GM12878 (cell line): ENCODE results near the gene CCDC71. TPM values are rescaled to one million over a fixed set of nuclear protein-coding genes. Genes with fewer than 3 reads are reported as not detected.

ENCODE experiments used
- BMI1 ChIP-seq: fragments of 450-650 bp; IDR thresholded peaks from 2 replicates; pipeline ENCODE4 v1.6.1; 2016; ENCODE audit warnings: mild to moderate bottlenecking, moderate library complexity, borderline replicate concordance
- CHD2 ChIP-seq: IDR thresholded peaks from 2 replicates; pipeline ENCODE4 v1.6.1; 2011; ENCODE audit warnings: low read depth, low read length, improper control_type of control experiment, borderline replicate concordance
- EED ChIP-seq: sonication (generic); IDR thresholded peaks from 2 replicates; pipeline ENCODE4 v1.6.1; 2016; ENCODE audit warnings: antibody characterized with exemption, low read depth
- FOXK2 ChIP-seq: fragments of 450-650 bp; IDR thresholded peaks from 2 replicates; pipeline ENCODE4 v1.6.1; 2017; ENCODE audit warnings: mild to moderate bottlenecking, moderate library complexity
- GATAD2B ChIP-seq: fragments of 450-650 bp; conservative IDR thresholded peaks from 2 replicates; pipeline ENCODE4 v1.6.1; 2017; ENCODE audit warnings: low read depth, mild to moderate bottlenecking, moderate library complexity
- HDAC2 ChIP-seq: fragments of 200-600 bp; sonication (generic); IDR thresholded peaks from 2 replicates; pipeline ENCODE4 v1.6.1; 2017
- IKZF1 ChIP-seq: fragments of 450-650 bp; conservative IDR thresholded peaks from 2 replicates; pipeline ENCODE4 v1.6.1; 2017; ENCODE audit warnings: antibody characterized with exemption, mild to moderate bottlenecking
- KLF5 ChIP-seq: fragments of 450-650 bp; IDR thresholded peaks from 2 replicates; pipeline ENCODE4 v1.6.1; 2014; ENCODE audit warnings: mild to moderate bottlenecking; ENCODE audit not compliant: partially characterized antibody
- NFYB ChIP-seq: IDR thresholded peaks from 2 replicates; pipeline ENCODE4 v1.6.1; 2011; ENCODE audit warnings: low read depth, mild to moderate bottlenecking, low read length, improper control_type of control experiment, moderate library complexity; ENCODE audit not compliant: insufficient read depth
- RAD21 ChIP-seq: IDR thresholded peaks from 2 replicates; pipeline ENCODE4 v1.6.1; 2011; ENCODE audit warnings: mild to moderate bottlenecking, low read depth, low read length, moderate library complexity; ENCODE audit not compliant: insufficient read depth
- SMC3 ChIP-seq: IDR thresholded peaks from 2 replicates; pipeline ENCODE4 v1.6.1; 2011; ENCODE audit warnings: low read length, improper control_type of control experiment, borderline replicate concordance
- TCF12 ChIP-seq: IDR thresholded peaks from 2 replicates; pipeline ENCODE4 v1.6.1; 2011; ENCODE audit warnings: low read depth, mild to moderate bottlenecking, low read length
- ZBED1 ChIP-seq: IDR thresholded peaks from 2 replicates; pipeline ENCODE4 v1.6.1; 2016; ENCODE audit warnings: borderline replicate concordance
- polyA plus RNA-seq, 11 experiments: library from polyadenylated mRNA; depleted of rRNA in 4 of 11; unstranded in 6 of 11; stranded (reverse) in 5 of 11; fragments of >200 nt; fragmentation: Nextera tagmentation in 4 of 11; fragmentation: Illumina TruSeq in 1 of 11; extraction: Ambion mirVana in 4 of 11; extraction: Trizol in 1 of 11; gene quantifications; 1 replicate in 1 of 11; 2 replicates in 10 of 11; pipeline versions ENCODE4 v1.2.1 to v1.2.3, GENCODE V29; 2011 to 2016; ENCODE audit warnings: inconsistent platforms in 2 of 11, missing spikeins in 2 of 11, low read depth in 1 of 11
- total RNA-seq, 4 experiments: library from RNA; depleted of rRNA in 3 of 4; stranded (reverse); fragments of >200 nt in 3 of 4; fragmentation: Illumina TruSeq in 1 of 4; extraction: Trizol in 1 of 4; gene quantifications; 2 replicates each; pipeline versions ENCODE4 v1.2.1 to v1.2.3, GENCODE V29; 2013 to 2021
- TF ChIP-seq, protein P1 (sequence below): IDR thresholded peaks from 2 replicates; pipeline ENCODE4 v1.6.1; 2012; ENCODE audit warnings: improper control_type of control experiment, low read depth, low read length; ENCODE audit not compliant: insufficient replicate concordance
- TF ChIP-seq, protein P2 (sequence below): fragments of 450-650 bp; IDR thresholded peaks from 2 replicates; pipeline ENCODE4 v1.6.1; 2017; ENCODE audit warnings: mild to moderate bottlenecking, low read depth, inconsistent platforms; ENCODE audit not compliant: poor library complexity, severe bottlenecking
- TF ChIP-seq, protein P3 (sequence below): fragments of 450-650 bp; IDR thresholded peaks from 2 replicates; pipeline ENCODE4 v1.6.1; 2016; ENCODE audit warnings: mild to moderate bottlenecking
- TF ChIP-seq, protein P4 (sequence below): IDR thresholded peaks from 2 replicates; pipeline ENCODE4 v1.6.1; 2011; ENCODE audit warnings: borderline replicate concordance, low read depth, mild to moderate bottlenecking, moderate library complexity, mixed read lengths, low read length; ENCODE audit not compliant: insufficient read depth; ENCODE audit errors: extremely low read length
- TF ChIP-seq, protein P5 (sequence below): fragments of 450-650 bp; IDR thresholded peaks from 2 replicates; pipeline ENCODE4 v1.6.1; 2017; ENCODE audit warnings: mild to moderate bottlenecking

CCDC71 gene
- total and polyA plus RNA-seq, 10 of the 15 experiments (the other 5 are each of a cell fraction or from before 2014, with no cell fraction given): 0.20 to 38.0 (median 16.1) TPM

DNA sequence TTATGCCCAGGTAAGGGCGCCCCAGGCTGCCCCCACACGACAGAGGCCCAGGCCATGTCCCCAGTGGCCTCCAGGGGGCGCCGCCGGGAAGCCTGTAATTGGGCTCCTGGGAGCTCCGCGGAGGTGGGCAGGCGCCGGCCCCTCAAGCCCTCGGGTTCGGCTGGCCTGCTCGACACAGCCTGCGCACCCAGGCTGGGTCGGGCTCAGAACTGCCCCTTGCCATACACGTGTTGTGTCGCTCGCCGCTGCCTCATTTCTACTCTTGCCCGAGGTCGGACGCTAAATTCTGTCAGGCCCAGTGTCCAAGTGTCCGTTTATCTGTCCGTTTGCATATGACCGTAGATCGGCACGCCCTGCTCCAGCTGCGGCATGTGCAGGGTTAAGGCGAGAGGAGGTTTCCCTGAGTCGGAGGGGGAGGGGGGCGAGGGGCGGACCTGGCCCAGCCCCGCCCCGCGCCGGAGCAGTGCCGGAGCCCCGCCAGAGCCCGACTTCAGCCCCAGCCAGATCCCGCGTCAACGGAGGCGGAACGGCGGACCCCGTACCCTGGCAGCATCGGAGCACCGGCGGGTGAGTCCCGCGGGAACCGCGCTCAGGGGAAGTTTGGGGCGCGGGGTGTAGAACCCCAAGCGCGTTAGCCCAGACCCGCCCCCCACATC, 5.1 kb upstream of the CCDC71 start, which contains the start of gene KLHDC8B (continued):
- TF ChIP-seq IKZF1: peak; percentile 36
- peak; percentile 69 for TF ChIP-seq RAD21
- TF ChIP-seq HDAC2: no peak
- no peak for TF ChIP-seq FOXK2
- TF ChIP-seq, protein P1, sequence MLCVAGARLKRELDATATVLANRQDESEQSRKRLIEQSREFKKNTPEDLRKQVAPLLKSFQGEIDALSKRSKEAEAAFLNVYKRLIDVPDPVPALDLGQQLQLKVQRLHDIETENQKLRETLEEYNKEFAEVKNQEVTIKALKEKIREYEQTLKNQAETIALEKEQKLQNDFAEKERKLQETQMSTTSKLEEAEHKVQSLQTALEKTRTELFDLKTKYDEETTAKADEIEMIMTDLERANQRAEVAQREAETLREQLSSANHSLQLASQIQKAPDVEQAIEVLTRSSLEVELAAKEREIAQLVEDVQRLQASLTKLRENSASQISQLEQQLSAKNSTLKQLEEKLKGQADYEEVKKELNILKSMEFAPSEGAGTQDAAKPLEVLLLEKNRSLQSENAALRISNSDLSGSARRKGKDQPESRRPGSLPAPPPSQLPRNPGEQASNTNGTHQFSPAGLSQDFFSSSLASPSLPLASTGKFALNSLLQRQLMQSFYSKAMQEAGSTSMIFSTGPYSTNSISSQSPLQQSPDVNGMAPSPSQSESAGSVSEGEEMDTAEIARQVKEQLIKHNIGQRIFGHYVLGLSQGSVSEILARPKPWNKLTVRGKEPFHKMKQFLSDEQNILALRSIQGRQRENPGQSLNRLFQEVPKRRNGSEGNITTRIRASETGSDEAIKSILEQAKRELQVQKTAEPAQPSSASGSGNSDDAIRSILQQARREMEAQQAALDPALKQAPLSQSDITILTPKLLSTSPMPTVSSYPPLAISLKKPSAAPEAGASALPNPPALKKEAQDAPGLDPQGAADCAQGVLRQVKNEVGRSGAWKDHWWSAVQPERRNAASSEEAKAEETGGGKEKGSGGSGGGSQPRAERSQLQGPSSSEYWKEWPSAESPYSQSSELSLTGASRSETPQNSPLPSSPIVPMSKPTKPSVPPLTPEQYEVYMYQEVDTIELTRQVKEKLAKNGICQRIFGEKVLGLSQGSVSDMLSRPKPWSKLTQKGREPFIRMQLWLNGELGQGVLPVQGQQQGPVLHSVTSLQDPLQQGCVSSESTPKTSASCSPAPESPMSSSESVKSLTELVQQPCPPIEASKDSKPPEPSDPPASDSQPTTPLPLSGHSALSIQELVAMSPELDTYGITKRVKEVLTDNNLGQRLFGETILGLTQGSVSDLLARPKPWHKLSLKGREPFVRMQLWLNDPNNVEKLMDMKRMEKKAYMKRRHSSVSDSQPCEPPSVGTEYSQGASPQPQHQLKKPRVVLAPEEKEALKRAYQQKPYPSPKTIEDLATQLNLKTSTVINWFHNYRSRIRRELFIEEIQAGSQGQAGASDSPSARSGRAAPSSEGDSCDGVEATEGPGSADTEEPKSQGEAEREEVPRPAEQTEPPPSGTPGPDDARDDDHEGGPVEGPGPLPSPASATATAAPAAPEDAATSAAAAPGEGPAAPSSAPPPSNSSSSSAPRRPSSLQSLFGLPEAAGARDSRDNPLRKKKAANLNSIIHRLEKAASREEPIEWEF: no peak
- TF ChIP-seq, protein P2, sequence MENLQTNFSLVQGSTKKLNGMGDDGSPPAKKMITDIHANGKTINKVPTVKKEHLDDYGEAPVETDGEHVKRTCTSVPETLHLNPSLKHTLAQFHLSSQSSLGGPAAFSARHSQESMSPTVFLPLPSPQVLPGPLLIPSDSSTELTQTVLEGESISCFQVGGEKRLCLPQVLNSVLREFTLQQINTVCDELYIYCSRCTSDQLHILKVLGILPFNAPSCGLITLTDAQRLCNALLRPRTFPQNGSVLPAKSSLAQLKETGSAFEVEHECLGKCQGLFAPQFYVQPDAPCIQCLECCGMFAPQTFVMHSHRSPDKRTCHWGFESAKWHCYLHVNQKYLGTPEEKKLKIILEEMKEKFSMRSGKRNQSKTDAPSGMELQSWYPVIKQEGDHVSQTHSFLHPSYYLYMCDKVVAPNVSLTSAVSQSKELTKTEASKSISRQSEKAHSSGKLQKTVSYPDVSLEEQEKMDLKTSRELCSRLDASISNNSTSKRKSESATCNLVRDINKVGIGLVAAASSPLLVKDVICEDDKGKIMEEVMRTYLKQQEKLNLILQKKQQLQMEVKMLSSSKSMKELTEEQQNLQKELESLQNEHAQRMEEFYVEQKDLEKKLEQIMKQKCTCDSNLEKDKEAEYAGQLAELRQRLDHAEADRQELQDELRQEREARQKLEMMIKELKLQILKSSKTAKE: no peak
- no peak for TF ChIP-seq NFYB
- TF ChIP-seq, protein P3, sequence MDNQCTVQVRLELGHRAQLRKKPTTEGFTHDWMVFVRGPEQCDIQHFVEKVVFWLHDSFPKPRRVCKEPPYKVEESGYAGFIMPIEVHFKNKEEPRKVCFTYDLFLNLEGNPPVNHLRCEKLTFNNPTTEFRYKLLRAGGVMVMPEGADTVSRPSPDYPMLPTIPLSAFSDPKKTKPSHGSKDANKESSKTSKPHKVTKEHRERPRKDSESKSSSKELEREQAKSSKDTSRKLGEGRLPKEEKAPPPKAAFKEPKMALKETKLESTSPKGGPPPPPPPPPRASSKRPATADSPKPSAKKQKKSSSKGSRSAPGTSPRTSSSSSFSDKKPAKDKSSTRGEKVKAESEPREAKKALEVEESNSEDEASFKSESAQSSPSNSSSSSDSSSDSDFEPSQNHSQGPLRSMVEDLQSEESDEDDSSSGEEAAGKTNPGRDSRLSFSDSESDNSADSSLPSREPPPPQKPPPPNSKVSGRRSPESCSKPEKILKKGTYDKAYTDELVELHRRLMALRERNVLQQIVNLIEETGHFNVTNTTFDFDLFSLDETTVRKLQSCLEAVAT: no peak
- TF ChIP-seq BMI1: no peak
- TF ChIP-seq SMC3: peak; percentile 71; the same call in 1 of the 2 replicates
- TF ChIP-seq CHD2: peak; percentile 13; the same call in 1 of the 2 replicates
- TF ChIP-seq EED: no peak
- TF ChIP-seq GATAD2B: peak; percentile 53; the same call in 1 of the 2 replicates
- no peak for TF ChIP-seq TCF12
- TF ChIP-seq, protein P4, sequence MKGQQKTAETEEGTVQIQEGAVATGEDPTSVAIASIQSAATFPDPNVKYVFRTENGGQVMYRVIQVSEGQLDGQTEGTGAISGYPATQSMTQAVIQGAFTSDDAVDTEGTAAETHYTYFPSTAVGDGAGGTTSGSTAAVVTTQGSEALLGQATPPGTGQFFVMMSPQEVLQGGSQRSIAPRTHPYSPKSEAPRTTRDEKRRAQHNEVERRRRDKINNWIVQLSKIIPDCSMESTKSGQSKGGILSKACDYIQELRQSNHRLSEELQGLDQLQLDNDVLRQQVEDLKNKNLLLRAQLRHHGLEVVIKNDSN: no peak
- TF ChIP-seq, protein P5, sequence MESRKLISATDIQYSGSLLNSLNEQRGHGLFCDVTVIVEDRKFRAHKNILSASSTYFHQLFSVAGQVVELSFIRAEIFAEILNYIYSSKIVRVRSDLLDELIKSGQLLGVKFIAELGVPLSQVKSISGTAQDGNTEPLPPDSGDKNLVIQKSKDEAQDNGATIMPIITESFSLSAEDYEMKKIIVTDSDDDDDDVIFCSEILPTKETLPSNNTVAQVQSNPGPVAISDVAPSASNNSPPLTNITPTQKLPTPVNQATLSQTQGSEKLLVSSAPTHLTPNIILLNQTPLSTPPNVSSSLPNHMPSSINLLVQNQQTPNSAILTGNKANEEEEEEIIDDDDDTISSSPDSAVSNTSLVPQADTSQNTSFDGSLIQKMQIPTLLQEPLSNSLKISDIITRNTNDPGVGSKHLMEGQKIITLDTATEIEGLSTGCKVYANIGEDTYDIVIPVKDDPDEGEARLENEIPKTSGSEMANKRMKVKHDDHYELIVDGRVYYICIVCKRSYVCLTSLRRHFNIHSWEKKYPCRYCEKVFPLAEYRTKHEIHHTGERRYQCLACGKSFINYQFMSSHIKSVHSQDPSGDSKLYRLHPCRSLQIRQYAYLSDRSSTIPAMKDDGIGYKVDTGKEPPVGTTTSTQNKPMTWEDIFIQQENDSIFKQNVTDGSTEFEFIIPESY: no peak
- no peak for TF ChIP-seq ZBED1
- no peak for TF ChIP-seq KLF5
